ENCODE results near the gene ERF.

DNA sequence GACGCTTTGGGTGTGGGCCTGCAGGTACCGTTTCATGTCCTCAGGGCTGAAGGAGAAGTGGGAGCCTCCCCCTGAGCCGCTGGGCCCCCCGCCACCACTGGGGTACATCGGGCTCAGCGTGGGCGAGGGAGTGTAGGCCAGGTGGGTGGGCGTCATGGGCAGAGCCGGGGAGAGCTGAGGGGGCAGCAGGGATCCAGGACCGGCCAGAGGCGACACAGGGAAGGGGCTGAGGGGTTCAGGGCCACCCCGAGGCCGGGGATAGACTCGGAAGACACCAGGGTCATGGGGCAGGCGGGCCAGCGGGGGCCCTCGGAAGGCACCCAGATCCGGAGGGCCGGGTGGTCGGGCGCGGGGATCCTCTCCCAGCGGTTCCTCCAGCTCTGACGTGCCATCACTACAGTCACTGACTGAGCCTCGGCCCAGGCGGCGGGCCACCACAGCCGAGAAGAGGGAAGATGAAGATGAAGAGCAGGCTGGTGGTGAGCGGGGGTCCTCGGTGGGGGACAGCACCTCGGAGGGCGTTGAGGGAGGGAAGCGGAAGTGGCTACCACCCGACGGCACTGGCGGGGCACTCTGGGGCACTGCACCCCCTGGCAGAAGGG is 5.7 kb downstream of the ERF start:
- no peak for TF ChIP-seq SPI1 (IDR thresholded peaks at IDR 0.05; ENCODE audit: borderline replicate concordance, insufficient read depth, low read depth, low read length)
- TF ChIP-seq, protein P1, sequence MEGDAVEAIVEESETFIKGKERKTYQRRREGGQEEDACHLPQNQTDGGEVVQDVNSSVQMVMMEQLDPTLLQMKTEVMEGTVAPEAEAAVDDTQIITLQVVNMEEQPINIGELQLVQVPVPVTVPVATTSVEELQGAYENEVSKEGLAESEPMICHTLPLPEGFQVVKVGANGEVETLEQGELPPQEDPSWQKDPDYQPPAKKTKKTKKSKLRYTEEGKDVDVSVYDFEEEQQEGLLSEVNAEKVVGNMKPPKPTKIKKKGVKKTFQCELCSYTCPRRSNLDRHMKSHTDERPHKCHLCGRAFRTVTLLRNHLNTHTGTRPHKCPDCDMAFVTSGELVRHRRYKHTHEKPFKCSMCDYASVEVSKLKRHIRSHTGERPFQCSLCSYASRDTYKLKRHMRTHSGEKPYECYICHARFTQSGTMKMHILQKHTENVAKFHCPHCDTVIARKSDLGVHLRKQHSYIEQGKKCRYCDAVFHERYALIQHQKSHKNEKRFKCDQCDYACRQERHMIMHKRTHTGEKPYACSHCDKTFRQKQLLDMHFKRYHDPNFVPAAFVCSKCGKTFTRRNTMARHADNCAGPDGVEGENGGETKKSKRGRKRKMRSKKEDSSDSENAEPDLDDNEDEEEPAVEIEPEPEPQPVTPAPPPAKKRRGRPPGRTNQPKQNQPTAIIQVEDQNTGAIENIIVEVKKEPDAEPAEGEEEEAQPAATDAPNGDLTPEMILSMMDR (IDR thresholded peaks at IDR 0.05 in 2 of 3, conservative IDR thresholded peaks at IDR 0.05 in 1 of 3; ENCODE audit: control insufficient read depth in 2 of 3, extremely low read depth in 1 of 3, insufficient read depth in 1 of 3, low read depth in 3 of 3, low read length in 3 of 3) = no peak
